Gastroesophageal sphincter (tissue), 3 donors: ENCODE measurements around the gene AMZ2.
"Not testable (repeated sequence)": the region's sequence is repeated elsewhere in the genome, so short reads cannot be mapped to it uniquely, and the experiment has no call there.

Experiments
- CTCF ChIP-seq, 4 experiments: fragments of 200-600 bp in 2 of 4; fragments of 450-650 bp in 2 of 4; sonication (generic) in 1 of 4; IDR thresholded peaks; one replicate each; pipeline ENCODE4 v1.5.1; 2017 to 2019; ENCODE audit warnings: antibody characterized with exemption in 4 of 4, mild to moderate bottlenecking in 2 of 4, moderate library complexity in 2 of 4
- POLR2A ChIP-seq, 2 donors: fragments of 450-650 bp; IDR thresholded peaks; one replicate each; pipeline ENCODE4 v1.6.1; 2017; ENCODE audit warnings: antibody characterized with exemption in 2 of 2, mild to moderate bottlenecking in 2 of 2, moderate library complexity in 1 of 2
- POLR2AphosphoS5 ChIP-seq: sonication (generic); formaldehyde crosslinking; IDR thresholded peaks from one replicate; pipeline ENCODE4 v1.6.1; 2017; ENCODE audit warnings: antibody characterized with exemption

GRCh38 chr17:68231131-68231530, 16.7 kb upstream of the AMZ2 start:
- not testable (repeated sequence) for TF ChIP-seq POLR2A (IDR thresholded peaks at IDR 0.05); CTCF (IDR thresholded peaks at IDR 0.05); POLR2AphosphoS5
